ENCODE data around the gene OSBPL5.

Gene OSBPL5

DNA sequence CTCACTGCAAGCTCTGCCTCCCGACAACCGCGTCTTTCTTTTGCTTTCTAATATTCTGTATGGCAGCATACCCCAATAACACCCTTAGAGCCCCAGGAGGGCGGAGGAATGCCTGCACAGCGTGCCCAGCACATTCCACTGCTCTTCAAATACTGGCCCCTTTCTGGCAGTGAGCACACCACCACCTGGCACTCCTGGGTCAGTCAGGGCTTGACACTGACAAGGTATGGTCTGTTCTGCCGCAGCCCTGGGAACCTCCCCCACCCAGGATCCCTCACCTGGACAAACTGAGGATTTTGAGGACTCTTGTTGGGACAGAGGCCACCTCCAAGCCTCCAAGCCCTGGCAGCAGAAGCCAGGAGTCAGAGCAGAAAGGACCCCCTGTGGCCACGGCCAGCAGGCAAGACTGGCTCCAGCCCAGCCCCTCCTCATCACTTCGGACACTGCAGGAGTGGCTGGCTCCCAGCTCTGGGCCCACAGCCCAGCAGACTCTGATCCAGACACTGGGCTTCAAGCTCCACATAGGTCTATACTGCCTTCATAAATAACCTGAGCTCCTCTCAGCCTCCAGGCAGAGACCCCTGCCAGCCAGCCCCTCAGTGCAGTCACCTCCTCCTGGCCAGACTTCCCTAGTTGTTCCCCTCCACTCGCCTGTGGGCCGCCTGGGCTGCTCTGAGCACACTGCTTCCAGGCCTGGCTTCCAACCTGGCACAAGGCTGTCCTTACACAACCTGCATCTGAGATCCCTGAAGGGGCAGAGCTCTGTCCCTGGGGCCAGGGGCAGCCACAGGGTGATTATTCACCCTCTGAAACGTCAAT, 122.4 kb downstream of the OSBPL5 start:
- no peak for TF ChIP-seq SIN3A (IDR thresholded peaks at IDR 0.05; ENCODE audit: borderline replicate concordance, insufficient read depth, low read length)
- TF ChIP-seq FOXP2 (optimal IDR thresholded peaks at IDR 0.05; ENCODE audit: borderline replicate concordance, extremely low read depth, extremely low read length, insufficient read depth), result no peak
- TF ChIP-seq, protein P1, sequence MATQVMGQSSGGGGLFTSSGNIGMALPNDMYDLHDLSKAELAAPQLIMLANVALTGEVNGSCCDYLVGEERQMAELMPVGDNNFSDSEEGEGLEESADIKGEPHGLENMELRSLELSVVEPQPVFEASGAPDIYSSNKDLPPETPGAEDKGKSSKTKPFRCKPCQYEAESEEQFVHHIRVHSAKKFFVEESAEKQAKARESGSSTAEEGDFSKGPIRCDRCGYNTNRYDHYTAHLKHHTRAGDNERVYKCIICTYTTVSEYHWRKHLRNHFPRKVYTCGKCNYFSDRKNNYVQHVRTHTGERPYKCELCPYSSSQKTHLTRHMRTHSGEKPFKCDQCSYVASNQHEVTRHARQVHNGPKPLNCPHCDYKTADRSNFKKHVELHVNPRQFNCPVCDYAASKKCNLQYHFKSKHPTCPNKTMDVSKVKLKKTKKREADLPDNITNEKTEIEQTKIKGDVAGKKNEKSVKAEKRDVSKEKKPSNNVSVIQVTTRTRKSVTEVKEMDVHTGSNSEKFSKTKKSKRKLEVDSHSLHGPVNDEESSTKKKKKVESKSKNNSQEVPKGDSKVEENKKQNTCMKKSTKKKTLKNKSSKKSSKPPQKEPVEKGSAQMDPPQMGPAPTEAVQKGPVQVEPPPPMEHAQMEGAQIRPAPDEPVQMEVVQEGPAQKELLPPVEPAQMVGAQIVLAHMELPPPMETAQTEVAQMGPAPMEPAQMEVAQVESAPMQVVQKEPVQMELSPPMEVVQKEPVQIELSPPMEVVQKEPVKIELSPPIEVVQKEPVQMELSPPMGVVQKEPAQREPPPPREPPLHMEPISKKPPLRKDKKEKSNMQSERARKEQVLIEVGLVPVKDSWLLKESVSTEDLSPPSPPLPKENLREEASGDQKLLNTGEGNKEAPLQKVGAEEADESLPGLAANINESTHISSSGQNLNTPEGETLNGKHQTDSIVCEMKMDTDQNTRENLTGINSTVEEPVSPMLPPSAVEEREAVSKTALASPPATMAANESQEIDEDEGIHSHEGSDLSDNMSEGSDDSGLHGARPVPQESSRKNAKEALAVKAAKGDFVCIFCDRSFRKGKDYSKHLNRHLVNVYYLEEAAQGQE (IDR thresholded peaks at IDR 0.05; ENCODE audit: insufficient read depth in 1 of 2, low read depth in 2 of 2, low read length in 2 of 2), result no peak
- no peak for TF ChIP-seq POLR2AphosphoS5 (IDR thresholded peaks at IDR 0.05; ENCODE audit: low read depth, low read length)
- no peak for TF ChIP-seq TAF1 (IDR thresholded peaks at IDR 0.05; ENCODE audit: borderline replicate concordance, insufficient read depth, low read length)

DNA sequence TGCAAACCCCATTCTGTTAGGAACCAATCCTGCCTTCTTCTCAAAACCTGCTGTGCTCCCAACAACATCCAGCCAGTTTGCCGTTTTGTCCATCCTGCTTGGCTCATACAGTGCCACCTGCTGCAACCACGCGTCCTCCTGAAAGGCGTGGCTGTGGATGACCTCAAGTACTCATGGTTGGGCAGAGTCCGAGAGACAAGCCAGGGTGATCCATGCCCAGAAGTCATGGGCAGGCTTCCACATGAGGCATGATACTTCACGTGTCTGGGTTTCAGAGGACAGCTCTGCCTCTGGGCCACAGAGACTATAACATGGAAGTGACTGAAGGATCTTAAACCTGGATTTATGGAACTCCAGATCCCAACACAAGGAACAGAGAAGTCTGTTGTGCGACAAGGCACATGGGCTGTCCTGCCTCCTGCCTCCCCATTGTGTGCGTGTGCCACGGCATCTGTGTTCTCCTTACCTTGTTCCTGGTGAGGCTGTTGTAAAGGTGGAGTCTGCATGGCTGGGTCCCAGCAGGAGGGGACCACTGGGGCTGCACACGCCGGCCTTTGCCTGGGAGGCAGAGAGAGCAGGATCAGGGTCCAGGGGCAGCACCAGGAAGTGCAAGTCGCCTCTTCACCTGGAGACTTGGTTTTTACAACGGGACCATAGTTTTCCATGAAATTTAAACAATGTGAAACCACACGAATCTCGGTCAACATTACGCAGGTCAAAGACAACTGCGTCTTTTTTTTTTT, 123.2 kb downstream of the OSBPL5 start:
- TF ChIP-seq POLR2AphosphoS5 (IDR thresholded peaks at IDR 0.05; ENCODE audit: low read depth, low read length), result no peak
- TF ChIP-seq TAF1 (IDR thresholded peaks at IDR 0.05; ENCODE audit: borderline replicate concordance, insufficient read depth, low read length), result no peak
- TF ChIP-seq SIN3A (IDR thresholded peaks at IDR 0.05; ENCODE audit: borderline replicate concordance, insufficient read depth, low read length), result no peak
- TF ChIP-seq, protein P1 (IDR thresholded peaks at IDR 0.05; ENCODE audit: insufficient read depth in 1 of 2, low read depth in 2 of 2, low read length in 2 of 2), result no peak
- TF ChIP-seq FOXP2 (optimal IDR thresholded peaks at IDR 0.05; ENCODE audit: borderline replicate concordance, extremely low read depth, extremely low read length, insufficient read depth), result no peak

- TF ChIP-seq POLR2AphosphoS5 (IDR thresholded peaks at IDR 0.05; ENCODE audit: low read depth, low read length), result no peak
- TF ChIP-seq, protein P1 (IDR thresholded peaks at IDR 0.05; ENCODE audit: insufficient read depth in 1 of 2, low read depth in 2 of 2, low read length in 2 of 2), result no peak
- no peak for TF ChIP-seq FOXP2 (optimal IDR thresholded peaks at IDR 0.05; ENCODE audit: borderline replicate concordance, extremely low read depth, extremely low read length, insufficient read depth)
- no peak for TF ChIP-seq TAF1 (IDR thresholded peaks at IDR 0.05; ENCODE audit: borderline replicate concordance, insufficient read depth, low read length)
- TF ChIP-seq SIN3A (IDR thresholded peaks at IDR 0.05; ENCODE audit: borderline replicate concordance, insufficient read depth, low read length), result no peak
Measured at GRCh38 chr11:3040881-3041280, 124.2 kb downstream of the OSBPL5 start.

- TF ChIP-seq TAF1 (IDR thresholded peaks at IDR 0.05; ENCODE audit: borderline replicate concordance, insufficient read depth, low read length), result no peak
- no peak for TF ChIP-seq POLR2AphosphoS5 (IDR thresholded peaks at IDR 0.05; ENCODE audit: low read depth, low read length)
- TF ChIP-seq FOXP2 (optimal IDR thresholded peaks at IDR 0.05; ENCODE audit: borderline replicate concordance, extremely low read depth, extremely low read length, insufficient read depth), result no peak
- TF ChIP-seq, protein P1 (IDR thresholded peaks at IDR 0.05; ENCODE audit: insufficient read depth in 1 of 2, low read depth in 2 of 2, low read length in 2 of 2), result no peak
- TF ChIP-seq SIN3A (IDR thresholded peaks at IDR 0.05; ENCODE audit: borderline replicate concordance, insufficient read depth, low read length), result no peak
Measured at GRCh38 chr11:3037945-3038271, 127.2 kb downstream of the OSBPL5 start.

Measured in PFSK-1 (cell line).